HG03045 (cell line): Measurements from ENCODE around the gene COQ4.
A peak's percentile ranks its signal among the peaks of the same experiment; 100 is the strongest.
"Not testable (repeated sequence)": the region's sequence is repeated elsewhere in the genome, so short reads cannot be mapped to it uniquely, and the experiment has no call there.

Experiments
- ATAC-seq: cut with Tn5 transposase; IDR thresholded peaks from one replicate; pipeline ENCODE4 v1.9.1; 2021; ENCODE audit warnings: mild to moderate bottlenecking, moderate library complexity; ENCODE audit not compliant: unreplicated experiment

The COQ4 gene

GRCh38 chr9:128298535-128299482 lies 23.8 kb upstream of the COQ4 start:
- ATAC-seq = no peak

DNA sequence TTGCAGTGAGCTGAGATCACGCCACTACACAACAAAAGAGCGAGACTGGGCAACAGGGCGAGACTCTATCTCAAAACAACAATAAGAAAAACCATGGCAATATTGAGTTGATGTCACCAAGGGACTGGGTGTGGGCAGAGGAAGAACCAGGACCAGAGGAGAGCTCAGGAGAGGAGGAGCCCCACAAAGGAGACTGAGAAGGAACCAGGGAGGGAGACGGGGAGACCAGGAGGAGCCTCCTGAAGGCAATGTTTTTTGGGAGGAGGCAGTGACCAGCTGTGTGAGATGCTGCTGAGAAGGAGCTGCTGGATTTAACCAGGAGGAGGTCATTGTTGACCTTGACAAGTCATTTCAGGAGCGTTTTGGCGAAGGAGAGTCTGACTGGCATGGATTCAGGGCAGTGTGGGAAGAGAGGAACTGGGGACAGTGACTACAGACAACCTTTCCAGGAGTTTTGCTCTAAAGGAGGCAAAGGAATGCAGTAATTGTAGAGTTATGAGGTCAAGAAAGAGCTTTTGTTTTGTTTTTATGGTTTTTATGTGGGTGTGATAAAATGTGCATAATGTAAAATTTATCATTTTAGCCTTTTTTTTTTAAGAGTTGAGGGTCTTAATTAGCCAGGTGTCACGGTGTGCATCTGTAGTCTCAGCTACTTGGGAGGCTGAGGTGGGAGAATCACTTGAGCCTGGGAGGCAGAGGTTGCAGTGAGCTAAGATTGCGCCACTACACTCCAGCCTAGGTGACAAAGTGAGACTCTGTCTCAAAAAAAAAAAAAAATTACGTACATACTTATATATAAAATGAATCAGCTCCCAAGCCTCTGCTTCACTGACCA lies 18.3 kb upstream of the COQ4 start:
- ATAC-seq = no peak

DNA sequence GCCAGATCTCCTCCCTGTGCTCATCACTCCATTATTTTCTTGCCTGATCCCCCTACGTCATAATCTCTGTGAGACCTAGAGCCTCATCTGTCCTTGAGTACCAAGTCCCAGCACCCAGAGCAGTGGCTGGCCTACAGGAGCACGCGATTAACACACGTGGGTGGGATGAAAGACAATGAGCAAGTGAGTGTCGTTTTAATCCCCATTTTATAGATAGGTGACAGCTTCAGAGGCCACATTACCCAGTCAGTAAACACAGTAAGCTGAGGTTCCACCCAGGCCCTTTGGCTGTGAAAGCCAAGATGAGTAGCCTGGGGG lies 17.7 kb upstream of the COQ4 start:
- ATAC-seq = no peak

DNA sequence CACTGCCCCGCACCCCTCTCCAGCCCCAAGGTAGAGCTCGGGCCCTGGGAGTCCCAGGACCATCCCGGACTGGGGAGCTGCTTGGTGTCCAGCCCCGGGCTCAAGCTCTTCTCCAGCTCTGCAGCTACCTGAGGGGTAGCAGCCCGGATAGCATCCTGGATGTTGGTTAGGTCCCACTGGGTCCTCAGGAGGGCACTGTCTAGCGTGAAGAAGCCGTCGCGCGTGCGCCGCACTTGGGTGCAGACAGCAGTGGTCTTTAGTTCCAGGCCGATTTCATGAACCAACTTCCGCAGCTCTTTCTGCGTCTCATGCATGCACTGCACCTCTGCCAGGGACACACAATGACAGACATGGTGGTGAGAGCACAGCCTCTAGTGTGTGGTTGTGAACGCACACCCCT lies 13.1 kb upstream of the COQ4 start:
- no peak for ATAC-seq

DNA sequence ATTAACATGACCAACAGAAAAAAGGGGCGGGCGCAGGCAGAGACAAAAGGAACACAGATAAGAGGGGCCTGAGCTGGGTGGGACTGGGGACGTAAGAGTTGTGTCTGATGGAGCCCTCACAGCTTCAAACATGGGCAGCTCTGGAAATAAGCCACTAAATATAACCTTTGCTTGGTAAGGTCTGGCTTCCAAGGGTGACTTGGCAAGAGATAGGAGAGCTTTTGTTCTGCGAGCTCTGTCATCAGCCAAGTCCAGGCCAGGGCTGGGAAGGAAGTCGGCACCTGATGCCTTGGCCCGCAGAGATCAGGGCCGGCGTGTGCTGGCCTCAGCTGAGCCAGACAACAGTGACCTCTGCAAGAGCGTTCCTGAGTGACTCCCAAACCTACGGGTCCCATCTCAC lies 12.2 kb upstream of the COQ4 start:
- ATAC-seq = no peak

- ATAC-seq = no peak
Measured at GRCh38 chr9:128314697-128315096, 7.9 kb upstream of the COQ4 start.

- no peak for ATAC-seq
Measured at GRCh38 chr9:128316421-128316820, 6.2 kb upstream of the COQ4 start.

GRCh38 chr9:128317629-128318028 lies 5.0 kb upstream of the COQ4 start:
- ATAC-seq = no peak

DNA sequence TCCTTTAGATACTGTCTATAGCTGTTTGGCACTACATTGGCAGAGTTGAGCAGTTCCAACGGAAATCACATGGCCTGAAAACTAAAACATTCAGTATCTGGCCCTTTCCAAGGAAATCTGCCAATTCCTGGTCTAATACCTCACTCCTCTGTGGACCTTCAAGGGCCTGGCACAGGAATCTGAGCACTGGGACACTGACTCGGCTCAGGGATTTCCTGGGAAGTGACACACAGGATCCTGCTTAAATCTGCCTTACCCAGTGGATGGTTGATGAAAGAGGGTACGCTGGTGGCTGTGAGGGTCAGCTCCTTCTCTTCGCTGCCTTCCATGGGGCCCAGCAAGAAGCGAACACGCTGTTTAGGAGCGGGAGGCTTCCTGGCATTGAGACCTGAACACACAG lies 1.3 kb upstream of the COQ4 start:
- ATAC-seq = no peak

GRCh38 chr9:128321879-128322403 lies 698 bp upstream of the COQ4 start:
- peak; percentile 5 for ATAC-seq

DNA sequence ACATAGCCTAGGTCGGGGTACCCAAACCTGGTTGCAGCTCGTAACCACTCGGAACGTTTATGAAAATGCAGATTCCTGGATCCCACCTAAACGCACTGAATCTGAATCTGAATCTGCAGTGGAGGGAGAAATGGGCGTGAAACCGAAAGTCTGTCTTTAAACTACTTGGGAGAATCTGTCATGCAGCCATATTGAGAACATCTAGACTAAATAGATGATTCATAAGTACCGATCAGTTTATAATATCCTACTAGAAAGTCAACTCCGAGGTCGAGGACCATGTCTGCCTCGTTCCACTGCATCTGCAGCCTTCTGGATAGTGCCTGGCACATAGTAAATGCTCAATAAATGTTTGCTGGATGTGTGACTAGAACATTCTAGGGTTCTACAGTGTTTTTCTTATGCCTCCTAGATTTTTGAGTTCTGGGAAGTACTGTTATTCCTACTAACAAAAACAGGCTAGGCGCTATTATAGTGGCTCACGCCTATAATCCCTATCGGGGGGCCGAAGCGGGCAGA lies 632 bp downstream of the COQ4 start:
- ATAC-seq = no peak

- ATAC-seq = no peak
Measured at GRCh38 chr9:128323791-128324190, 1.2 kb downstream of the COQ4 start.

GRCh38 chr9:128324401-128324800 lies 1.8 kb downstream of the COQ4 start:
- no peak for ATAC-seq

- ATAC-seq = no peak
Measured at GRCh38 chr9:128325629-128326028, 3.0 kb downstream of the COQ4 start.

DNA sequence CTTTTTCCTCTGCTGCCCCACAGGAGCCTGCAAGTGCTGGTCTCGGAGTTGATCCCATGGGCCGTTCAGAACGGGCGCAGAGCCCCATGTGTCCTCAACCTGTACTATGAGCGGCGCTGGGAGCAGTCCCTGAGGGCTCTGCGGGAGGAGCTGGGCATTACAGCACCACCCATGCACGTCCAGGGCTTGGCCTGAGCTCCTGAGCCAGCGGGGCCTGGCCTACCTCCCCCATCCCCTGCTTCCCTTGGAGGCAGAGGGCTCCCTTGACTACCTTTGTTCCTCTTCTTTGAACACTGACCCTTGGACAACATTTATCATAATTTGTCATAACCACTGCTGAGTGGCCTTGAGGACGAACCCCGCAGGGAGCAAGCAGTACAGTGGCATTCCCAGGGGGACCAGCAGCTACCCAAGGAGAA lies 10.8 kb downstream of the COQ4 start:
- ATAC-seq = no peak

DNA sequence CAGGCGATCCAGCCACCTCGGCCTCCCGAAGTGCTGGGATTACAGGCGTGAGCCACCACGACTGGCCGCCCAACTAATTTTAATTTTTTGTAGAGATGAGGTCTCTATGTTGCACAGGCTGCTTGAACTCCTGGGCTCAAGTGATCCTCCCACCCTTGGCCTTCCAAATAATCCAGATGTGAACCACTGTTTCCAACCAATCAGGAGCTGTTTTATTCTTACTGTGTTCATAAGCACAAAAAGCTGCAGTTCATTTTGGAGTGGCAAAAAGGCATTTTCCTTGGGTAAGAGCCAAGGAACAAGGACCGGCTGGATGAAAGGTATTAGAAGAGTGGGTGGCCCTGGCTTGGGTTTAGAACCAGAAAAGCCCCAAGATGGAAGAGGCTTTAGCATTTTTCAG lies 12.5 kb downstream of the COQ4 start:
- ATAC-seq = no peak

GRCh38 chr9:128335914-128336313 lies 13.3 kb downstream of the COQ4 start:
- ATAC-seq = no peak

- no peak for ATAC-seq
Measured at GRCh38 chr9:128337936-128338335, 15.3 kb downstream of the COQ4 start.

GRCh38 chr9:128338852-128339614 lies 16.4 kb downstream of the COQ4 start:
- not testable (repeated sequence) for ATAC-seq

GRCh38 chr9:128339761-128340690 lies 17.4 kb downstream of the COQ4 start, which contains the start of gene SLC27A4:
Gene SLC27A4 (plus strand): TSS chr9:128340527. CDS start chr9:128343133, 2,606 bp downstream.
- peak; percentile 77 for ATAC-seq
